ENCODE data around the gene EHBP1L1.

DNA sequence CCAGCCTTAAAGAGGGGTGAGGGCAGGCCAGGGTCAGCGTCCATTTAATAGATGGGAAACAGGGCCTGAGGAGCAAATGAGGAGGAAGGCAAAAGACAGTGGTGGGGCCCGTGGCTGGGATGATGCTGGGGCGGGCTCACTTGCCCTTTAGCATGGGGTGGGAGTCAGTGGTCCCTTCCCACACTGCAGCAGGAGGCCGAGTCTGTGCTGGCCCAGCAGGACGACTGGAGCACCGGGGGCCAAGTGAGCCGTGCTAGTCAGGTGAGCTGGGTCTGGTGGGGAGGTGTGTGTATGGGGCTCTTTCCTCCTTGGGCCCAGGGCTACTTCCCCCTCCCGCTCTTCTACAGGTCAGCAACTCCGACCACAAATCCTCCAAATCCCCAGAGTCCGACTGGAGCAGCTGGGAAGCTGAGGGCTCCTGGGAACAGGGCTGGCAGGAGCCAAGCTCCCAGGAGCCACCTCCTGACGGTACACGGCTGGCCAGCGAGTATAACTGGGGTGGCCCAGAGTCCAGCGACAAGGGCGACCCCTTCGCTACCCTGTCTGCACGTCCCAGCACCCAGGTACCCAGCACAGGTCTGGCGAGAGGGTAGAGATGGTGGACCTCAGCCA, 38.1 kb upstream of the EHBP1L1 start:
- TF ChIP-seq, protein P1, sequence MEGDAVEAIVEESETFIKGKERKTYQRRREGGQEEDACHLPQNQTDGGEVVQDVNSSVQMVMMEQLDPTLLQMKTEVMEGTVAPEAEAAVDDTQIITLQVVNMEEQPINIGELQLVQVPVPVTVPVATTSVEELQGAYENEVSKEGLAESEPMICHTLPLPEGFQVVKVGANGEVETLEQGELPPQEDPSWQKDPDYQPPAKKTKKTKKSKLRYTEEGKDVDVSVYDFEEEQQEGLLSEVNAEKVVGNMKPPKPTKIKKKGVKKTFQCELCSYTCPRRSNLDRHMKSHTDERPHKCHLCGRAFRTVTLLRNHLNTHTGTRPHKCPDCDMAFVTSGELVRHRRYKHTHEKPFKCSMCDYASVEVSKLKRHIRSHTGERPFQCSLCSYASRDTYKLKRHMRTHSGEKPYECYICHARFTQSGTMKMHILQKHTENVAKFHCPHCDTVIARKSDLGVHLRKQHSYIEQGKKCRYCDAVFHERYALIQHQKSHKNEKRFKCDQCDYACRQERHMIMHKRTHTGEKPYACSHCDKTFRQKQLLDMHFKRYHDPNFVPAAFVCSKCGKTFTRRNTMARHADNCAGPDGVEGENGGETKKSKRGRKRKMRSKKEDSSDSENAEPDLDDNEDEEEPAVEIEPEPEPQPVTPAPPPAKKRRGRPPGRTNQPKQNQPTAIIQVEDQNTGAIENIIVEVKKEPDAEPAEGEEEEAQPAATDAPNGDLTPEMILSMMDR (IDR thresholded peaks at IDR 0.05; ENCODE audit: control extremely low read depth in 1 of 3, insufficient read depth in 1 of 3, low read depth in 1 of 3, low read length in 3 of 3), result no peak
- TF ChIP-seq, protein P2, sequence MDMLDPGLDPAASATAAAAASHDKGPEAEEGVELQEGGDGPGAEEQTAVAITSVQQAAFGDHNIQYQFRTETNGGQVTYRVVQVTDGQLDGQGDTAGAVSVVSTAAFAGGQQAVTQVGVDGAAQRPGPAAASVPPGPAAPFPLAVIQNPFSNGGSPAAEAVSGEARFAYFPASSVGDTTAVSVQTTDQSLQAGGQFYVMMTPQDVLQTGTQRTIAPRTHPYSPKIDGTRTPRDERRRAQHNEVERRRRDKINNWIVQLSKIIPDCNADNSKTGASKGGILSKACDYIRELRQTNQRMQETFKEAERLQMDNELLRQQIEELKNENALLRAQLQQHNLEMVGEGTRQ (IDR thresholded peaks at IDR 0.05; ENCODE audit: low read length), result no peak
- no peak for TF ChIP-seq RAD21 (IDR thresholded peaks at IDR 0.05 in 1 of 2, conservative IDR thresholded peaks at IDR 0.05 in 1 of 2; ENCODE audit: low read depth in 2 of 2, low read length in 2 of 2)
- no peak for TF ChIP-seq EZH2 (IDR thresholded peaks at IDR 0.05; ENCODE audit: low read depth, low read length, severe bottlenecking)
- TF ChIP-seq ASH2L (IDR thresholded peaks at IDR 0.05; ENCODE audit: low read length), result no peak
- TF ChIP-seq CREB1 (IDR thresholded peaks at IDR 0.05), result no peak
- TF ChIP-seq EP300 (IDR thresholded peaks at IDR 0.05; ENCODE audit: borderline replicate concordance in 1 of 2, low read depth in 2 of 2, low read length in 2 of 2), result no peak
- TF ChIP-seq ZNF274 (IDR thresholded peaks at IDR 0.05; ENCODE audit: borderline replicate concordance, extremely low read depth, low read length), result no peak
- TF ChIP-seq CEBPB (IDR thresholded peaks at IDR 0.05; ENCODE audit: low read depth, low read length), result no peak
- TF ChIP-seq YY1 (IDR thresholded peaks at IDR 0.05; ENCODE audit: low read depth, low read length), result no peak
- no peak for TF ChIP-seq SIN3A (conservative IDR thresholded peaks at IDR 0.05 in 1 of 2, IDR thresholded peaks at IDR 0.05 in 1 of 2; ENCODE audit: low read depth in 1 of 2, low read length in 2 of 2)
